Astrocyte (in vitro differentiated cells and primary cell): ENCODE results near the gene NLGN1. TPM values are rescaled to one million over a fixed set of nuclear protein-coding genes. Genes with fewer than 3 reads are reported as not detected.

Source experiments
- DNase-seq: peaks from one replicate; pipeline ENCODE4 v3.0.0-alpha.2; 2010; ENCODE audit warnings: low read depth
- FAIRE-seq: peaks from 2 replicates; lab custom pipeline; 2011; peaks lifted over from hg19 to GRCh38; lab: Jason Lieb, UNC
- H2AFZ ChIP-seq: 2 replicates; pipeline ENCODE4 v1.6.0; 2012; ENCODE audit warnings: low read depth, low read length, inconsistent platforms
- H3K27ac ChIP-seq: 2 replicates; pipeline ENCODE4 v1.5.1; 2011; ENCODE audit warnings: low read depth, low read length, inconsistent platforms
- H3K27me3 ChIP-seq: 2 replicates; pipeline ENCODE4 v1.6.0; 2011; ENCODE audit warnings: low read length, inconsistent platforms; ENCODE audit not compliant: insufficient read depth
- H3K36me3 ChIP-seq: 2 replicates; pipeline ENCODE4 v1.5.1; 2011; ENCODE audit warnings: low read length, inconsistent platforms; ENCODE audit not compliant: insufficient read depth
- H3K4me1 ChIP-seq: 2 replicates; pipeline ENCODE4 v1.5.1; 2011; ENCODE audit warnings: low read length, inconsistent platforms; ENCODE audit not compliant: insufficient read depth
- H3K4me2 ChIP-seq: 2 replicates; pipeline ENCODE4 v1.6.0; 2012; ENCODE audit warnings: low read length, inconsistent platforms
- H3K4me3 ChIP-seq: 2 replicates; pipeline ENCODE4 v1.5.1; 2011; ENCODE audit warnings: low read depth, mild to moderate bottlenecking, low read length, inconsistent platforms; ENCODE audit not compliant: insufficient read depth
- H3K79me2 ChIP-seq: 2 replicates; pipeline ENCODE4 v1.6.0; 2012; ENCODE audit warnings: mild to moderate bottlenecking, low read length, inconsistent platforms; ENCODE audit not compliant: insufficient read depth
- H3K9ac ChIP-seq: 2 replicates; pipeline ENCODE4 v1.6.0; 2012; ENCODE audit warnings: mild to moderate bottlenecking, low read length, inconsistent platforms
- H3K9me3 ChIP-seq: 2 replicates; pipeline ENCODE4 v1.5.1; 2012; ENCODE audit warnings: low read depth, mild to moderate bottlenecking, low read length, inconsistent platforms; ENCODE audit not compliant: insufficient read depth
- H4K20me1 ChIP-seq: 2 replicates; pipeline ENCODE4 v1.6.0; 2012; ENCODE audit warnings: low read length, inconsistent platforms; ENCODE audit not compliant: insufficient read depth
- H3K27ac Mint-ChIP-seq: one replicate; pipeline ENCODE4 v1.8.0; 2021; ENCODE audit warnings: mild to moderate bottlenecking, mixed read lengths; ENCODE audit not compliant: unreplicated experiment
- H3K27me3 Mint-ChIP-seq: one replicate; pipeline ENCODE4 v1.8.0; 2021; ENCODE audit warnings: low read depth, mixed read lengths; ENCODE audit not compliant: unreplicated experiment
- H3K36me3 Mint-ChIP-seq: one replicate; pipeline ENCODE4 v1.8.0; 2021; ENCODE audit warnings: low read depth, mixed read lengths; ENCODE audit not compliant: unreplicated experiment
- H3K4me1 Mint-ChIP-seq: one replicate; pipeline ENCODE4 v1.8.0; 2021; ENCODE audit warnings: low read depth, mixed read lengths; ENCODE audit not compliant: unreplicated experiment
- H3K4me3 Mint-ChIP-seq: one replicate; pipeline ENCODE4 v1.8.0; 2021; ENCODE audit warnings: mild to moderate bottlenecking, moderate library complexity, mixed read lengths; ENCODE audit not compliant: unreplicated experiment
- H3K9me3 Mint-ChIP-seq: one replicate; pipeline ENCODE4 v1.8.0; 2021; ENCODE audit warnings: mild to moderate bottlenecking, mixed read lengths; ENCODE audit not compliant: unreplicated experiment
- CTCF ChIP-seq: IDR thresholded peaks from 2 replicates; pipeline ENCODE4 v1.5.1; 2011; ENCODE audit warnings: low read depth, mild to moderate bottlenecking, inconsistent platforms, low read length, moderate library complexity; ENCODE audit not compliant: insufficient read depth
- EZH2 ChIP-seq: IDR thresholded peaks from 2 replicates; pipeline ENCODE4 v1.6.1; 2012; ENCODE audit warnings: mild to moderate bottlenecking, low read length, inconsistent platforms; ENCODE audit not compliant: insufficient read depth
- total RNA-seq: library from RNA; stranded (reverse); gene quantifications from 2 replicates; pipeline ENCODE4 v1.2.1, GENCODE V29; 2021

NLGN1 gene
- total RNA-seq, 1 donor from 2014 or later: 1.2 TPM

GRCh38 chr3:174168538-174169254, 771.2 kb downstream of the NLGN1 start:
- Mint-ChIP-seq H3K27ac (no peak overlapping the region), H3K4me3 (no peak overlapping the region), H3K36me3 (no peaks in the 10 kb centered on the region), H3K27me3 (no peaks in the 10 kb centered on the region), H3K9me3 (peaks cover 4% of the 10 kb centered on the region), H3K4me1 (peaks cover 8% of the 10 kb centered on the region)
- Histone ChIP-seq H2AFZ (no peak overlapping the region), H3K4me3 (no peak overlapping the region), H3K79me2 (no peaks in the 10 kb centered on the region), H3K27me3 (no peaks in the 10 kb centered on the region), H3K9ac (no peak overlapping the region), H4K20me1 (no peaks in the 10 kb centered on the region), H3K27ac (no peak overlapping the region), H3K4me2 (no peak overlapping the region), H3K4me1 (no peaks in the 10 kb centered on the region), H3K36me3 (no peaks in the 10 kb centered on the region), H3K9me3 (no peaks in the 10 kb centered on the region)
- no peak for TF ChIP-seq EZH2
- no peak for TF ChIP-seq CTCF
- no peak for FAIRE-seq
- DNase-seq: no peak

DNA sequence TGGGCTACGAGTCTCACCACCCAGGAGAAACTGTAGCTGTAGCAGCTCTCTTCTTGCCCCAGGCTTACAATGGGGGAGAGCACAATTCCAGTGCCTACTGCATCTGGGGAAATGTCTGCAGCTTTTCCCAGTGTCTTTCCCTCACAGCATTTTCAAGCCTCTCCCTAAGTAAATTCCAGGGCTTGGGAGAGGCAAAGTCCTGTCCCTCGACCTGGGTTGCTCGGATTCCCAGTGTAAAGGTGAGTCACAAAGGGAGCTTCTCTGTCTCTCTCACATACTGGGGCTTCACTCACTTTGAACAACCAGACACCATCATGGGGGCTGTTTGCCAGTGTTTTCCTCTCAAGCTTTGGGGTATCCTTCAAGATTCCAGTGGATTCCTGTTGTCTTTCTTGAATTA, 772.2 kb downstream of the NLGN1 start:
- Histone ChIP-seq H4K20me1 (no peaks in the 10 kb centered on the region), H3K79me2 (no peaks in the 10 kb centered on the region), H3K4me2 (no peak overlapping the region), H3K27ac (no peak overlapping the region), H2AFZ (no peak overlapping the region), H3K9me3 (no peaks in the 10 kb centered on the region), H3K4me1 (no peaks in the 10 kb centered on the region), H3K4me3 (no peak overlapping the region), H3K36me3 (no peaks in the 10 kb centered on the region), H3K27me3 (no peaks in the 10 kb centered on the region), H3K9ac (no peak overlapping the region)
- H3K27me3 Mint-ChIP-seq: no peaks in the 10 kb centered on the region
- no peak for DNase-seq
- no peak overlapping the region for H3K4me3 Mint-ChIP-seq
- FAIRE-seq: no peak
- no peaks in the 10 kb centered on the region for H3K36me3 Mint-ChIP-seq
- H3K4me1 Mint-ChIP-seq: peaks cover 8% of the 10 kb centered on the region
- peaks cover 1% of the 10 kb centered on the region for H3K9me3 Mint-ChIP-seq
- H3K27ac Mint-ChIP-seq: no peak overlapping the region
- TF ChIP-seq CTCF (no peak), EZH2 (no peak)

DNA sequence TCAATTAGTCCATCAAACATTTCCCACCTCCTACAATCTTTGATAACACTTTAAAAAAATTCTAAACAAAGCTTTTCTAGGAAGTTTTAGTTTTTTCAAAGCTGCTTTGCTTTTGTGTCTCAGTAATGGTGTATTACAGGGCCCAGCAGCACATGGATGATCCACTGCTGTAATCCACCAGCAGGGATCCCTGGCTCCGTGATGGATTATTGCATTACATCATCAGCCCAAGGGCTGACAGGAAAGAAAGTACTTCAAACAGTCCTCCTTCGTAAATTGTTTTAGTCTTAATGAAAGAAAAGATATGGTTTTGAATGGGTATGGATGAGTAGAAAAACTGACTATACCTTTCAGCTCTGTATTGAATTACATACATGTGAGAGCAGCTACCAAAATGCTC, 772.7 kb downstream of the NLGN1 start:
- H3K79me2 ChIP-seq: no peaks in the 10 kb centered on the region
- Mint-ChIP-seq H3K9me3 (no peaks in the 10 kb centered on the region), H3K36me3 (no peaks in the 10 kb centered on the region), H3K27me3 (no peaks in the 10 kb centered on the region), H3K4me1 (peaks cover 8% of the 10 kb centered on the region), H3K27ac (no peak overlapping the region), H3K4me3 (no peak overlapping the region)
- no peaks in the 10 kb centered on the region for H3K9me3 ChIP-seq
- H2AFZ ChIP-seq: no peak overlapping the region
- no peaks in the 10 kb centered on the region for H3K36me3 ChIP-seq
- FAIRE-seq: no peak
- no peak overlapping the region for H3K4me3 ChIP-seq
- no peak overlapping the region for H3K27ac ChIP-seq
- no peaks in the 10 kb centered on the region for H3K4me1 ChIP-seq
- DNase-seq: no peak
- no peaks in the 10 kb centered on the region for H4K20me1 ChIP-seq
- no peak overlapping the region for H3K4me2 ChIP-seq
- TF ChIP-seq EZH2 (no peak), CTCF (no peak)
- no peak overlapping the region for H3K9ac ChIP-seq
- H3K27me3 ChIP-seq: no peaks in the 10 kb centered on the region
